ENCODE results near the gene ANTXR2.

DNA sequence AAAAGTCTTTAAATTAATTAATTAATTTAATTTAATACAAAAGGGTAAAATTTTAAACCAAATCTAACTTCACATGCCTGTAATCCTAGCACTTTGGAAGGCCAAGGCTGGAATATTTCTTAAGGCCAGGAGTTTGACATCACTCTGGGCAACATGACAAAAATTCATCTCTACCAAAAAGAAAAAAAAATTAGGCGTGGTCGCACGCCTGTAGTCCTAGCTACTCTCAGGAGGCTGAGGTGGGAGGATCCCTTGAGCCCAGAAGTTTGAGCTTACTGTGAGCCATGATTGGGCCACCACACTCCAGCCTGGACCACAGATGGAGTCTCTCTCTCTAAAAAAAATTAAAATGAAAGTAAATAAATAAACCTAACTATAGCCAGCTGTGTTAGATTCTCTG is 39.2 kb upstream of the ANTXR2 start:
- TF ChIP-seq, protein P1, sequence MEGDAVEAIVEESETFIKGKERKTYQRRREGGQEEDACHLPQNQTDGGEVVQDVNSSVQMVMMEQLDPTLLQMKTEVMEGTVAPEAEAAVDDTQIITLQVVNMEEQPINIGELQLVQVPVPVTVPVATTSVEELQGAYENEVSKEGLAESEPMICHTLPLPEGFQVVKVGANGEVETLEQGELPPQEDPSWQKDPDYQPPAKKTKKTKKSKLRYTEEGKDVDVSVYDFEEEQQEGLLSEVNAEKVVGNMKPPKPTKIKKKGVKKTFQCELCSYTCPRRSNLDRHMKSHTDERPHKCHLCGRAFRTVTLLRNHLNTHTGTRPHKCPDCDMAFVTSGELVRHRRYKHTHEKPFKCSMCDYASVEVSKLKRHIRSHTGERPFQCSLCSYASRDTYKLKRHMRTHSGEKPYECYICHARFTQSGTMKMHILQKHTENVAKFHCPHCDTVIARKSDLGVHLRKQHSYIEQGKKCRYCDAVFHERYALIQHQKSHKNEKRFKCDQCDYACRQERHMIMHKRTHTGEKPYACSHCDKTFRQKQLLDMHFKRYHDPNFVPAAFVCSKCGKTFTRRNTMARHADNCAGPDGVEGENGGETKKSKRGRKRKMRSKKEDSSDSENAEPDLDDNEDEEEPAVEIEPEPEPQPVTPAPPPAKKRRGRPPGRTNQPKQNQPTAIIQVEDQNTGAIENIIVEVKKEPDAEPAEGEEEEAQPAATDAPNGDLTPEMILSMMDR (conservative IDR thresholded peaks at IDR 0.05; ENCODE audit: low read length): no peak
- TF ChIP-seq EZH2phosphoT487 (IDR thresholded peaks at IDR 0.05; ENCODE audit: borderline replicate concordance, low read depth, low read length): no peak
